NK-92 treated with Interleukin-12 subunit alpha and Interleukin-12 subunit beta, amount 100 ng/mL, for 24 hours (cell line): ENCODE results near the gene SIN3A.

Experiments used
- DNase-seq: peaks from one replicate; lab custom pipeline; 2025; lab: John Stamatoyannopoulos, UW

Gene SIN3A

DNA sequence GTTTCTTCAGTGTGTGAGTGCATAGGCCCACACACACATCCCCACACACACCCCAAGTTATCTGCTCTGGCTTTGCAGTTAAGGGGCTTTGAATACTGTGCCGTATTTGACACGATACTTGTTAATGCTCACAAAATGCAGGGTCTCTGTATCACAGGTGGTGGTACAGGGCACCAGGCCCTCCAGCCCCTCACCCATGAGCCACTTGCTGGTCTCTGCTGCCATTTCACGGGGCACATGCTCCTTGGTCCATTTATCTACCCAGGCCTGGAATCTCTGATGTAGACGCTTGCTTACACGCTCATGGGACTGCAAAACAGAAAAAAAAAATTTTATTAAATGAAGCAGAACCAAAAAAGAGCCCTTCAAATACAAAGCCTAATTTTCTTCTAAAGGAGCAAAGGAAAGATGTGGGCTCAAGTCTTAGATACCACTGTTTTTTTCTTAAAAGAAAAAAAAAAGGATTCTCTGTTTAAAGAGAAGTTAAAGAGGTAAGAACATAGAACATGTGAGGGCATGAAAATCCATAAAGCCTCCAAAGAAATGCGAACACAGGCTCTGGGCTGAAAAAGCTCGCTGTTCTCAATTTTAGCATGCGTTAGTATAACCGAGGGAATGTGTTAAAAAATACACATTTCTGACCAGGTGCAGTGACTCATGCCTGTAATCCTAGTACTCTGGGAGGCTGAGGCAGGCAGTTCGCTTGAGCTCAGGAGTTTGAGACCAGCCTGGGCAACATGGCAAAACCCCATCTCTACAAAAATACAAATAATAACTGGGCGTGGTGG is 79.4 kb downstream of the SIN3A start:
- no peak for DNase-seq

DNA sequence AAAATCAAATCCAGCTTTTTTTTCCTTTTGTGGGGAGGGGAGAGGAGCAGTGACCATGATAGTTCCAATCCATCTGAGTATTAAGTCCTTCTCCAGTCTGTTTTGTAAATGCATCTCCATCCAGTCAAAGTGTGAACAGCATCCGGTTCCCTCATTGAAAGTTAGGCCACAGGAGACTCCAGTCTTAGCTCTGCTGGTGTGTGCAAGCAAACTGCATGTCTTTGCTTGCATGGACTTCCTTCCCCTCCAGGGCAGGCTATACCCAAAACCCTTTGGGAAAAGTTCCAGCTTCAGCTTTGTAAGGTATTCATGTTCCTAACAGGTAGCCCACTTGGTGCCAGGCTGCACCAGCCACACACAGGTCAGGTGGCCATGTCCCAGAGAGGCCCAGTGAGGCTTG is 80.0 kb downstream of the SIN3A start:
- no peak for DNase-seq

DNA sequence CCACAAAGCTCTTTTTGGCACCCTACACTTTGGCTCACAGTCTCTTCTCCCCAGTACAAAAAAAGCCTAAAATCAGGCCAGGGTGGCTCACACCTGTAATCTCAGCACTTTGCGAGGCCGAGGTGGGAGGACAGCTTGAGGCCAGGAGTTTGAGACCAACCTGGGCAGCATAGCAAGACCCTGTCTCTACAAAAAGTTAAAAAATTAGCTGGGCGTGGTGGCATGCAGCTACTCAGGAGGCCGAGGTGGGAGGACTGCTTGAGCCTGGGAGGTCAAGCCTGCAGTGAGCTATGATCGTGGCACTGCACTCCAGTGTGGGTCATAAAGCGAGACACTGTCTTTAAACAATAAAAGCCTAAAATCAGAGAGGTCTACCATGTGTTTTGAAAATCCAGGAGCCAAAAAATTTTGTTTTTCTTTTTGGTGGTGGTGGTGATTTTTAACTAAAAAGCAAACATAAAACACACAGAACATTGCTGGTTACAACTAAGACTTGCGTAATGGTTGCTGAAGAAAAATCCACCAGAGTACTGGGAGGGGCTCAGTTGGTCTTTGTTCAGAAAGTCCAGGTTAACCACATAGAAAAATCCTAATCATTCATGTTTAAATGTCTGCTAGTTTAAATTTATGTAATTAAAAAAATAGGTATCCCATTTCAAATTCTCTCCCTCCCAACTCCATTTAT is 81.5 kb downstream of the SIN3A start:
- no peak for DNase-seq

DNA sequence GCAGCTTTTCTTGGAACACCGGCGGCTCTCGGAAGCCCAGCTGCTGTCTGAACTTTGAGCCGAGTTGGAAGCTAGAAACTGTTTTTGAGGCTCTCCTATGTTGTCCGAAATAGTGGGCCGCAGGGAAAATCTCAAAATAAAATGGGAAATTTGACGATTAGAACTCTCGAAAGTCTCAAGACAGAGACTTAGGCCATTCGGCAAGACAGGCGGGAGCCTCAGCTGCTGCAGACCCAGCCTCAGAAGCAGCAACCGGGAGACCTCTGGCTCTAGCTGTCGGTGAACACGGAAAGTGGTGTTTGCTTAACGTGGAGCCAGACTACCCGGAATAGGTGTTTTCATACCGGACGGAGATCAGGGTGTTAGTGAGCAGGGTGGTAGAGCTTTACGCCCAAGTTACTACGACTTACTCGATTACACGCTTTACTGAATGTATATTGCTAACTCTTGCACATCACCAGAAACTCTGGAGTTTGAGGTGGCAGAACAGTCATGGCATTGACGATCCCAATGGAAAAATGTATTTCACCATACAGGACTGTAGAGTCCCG is 82.7 kb downstream of the SIN3A start:
- DNase-seq = no peak

DNA sequence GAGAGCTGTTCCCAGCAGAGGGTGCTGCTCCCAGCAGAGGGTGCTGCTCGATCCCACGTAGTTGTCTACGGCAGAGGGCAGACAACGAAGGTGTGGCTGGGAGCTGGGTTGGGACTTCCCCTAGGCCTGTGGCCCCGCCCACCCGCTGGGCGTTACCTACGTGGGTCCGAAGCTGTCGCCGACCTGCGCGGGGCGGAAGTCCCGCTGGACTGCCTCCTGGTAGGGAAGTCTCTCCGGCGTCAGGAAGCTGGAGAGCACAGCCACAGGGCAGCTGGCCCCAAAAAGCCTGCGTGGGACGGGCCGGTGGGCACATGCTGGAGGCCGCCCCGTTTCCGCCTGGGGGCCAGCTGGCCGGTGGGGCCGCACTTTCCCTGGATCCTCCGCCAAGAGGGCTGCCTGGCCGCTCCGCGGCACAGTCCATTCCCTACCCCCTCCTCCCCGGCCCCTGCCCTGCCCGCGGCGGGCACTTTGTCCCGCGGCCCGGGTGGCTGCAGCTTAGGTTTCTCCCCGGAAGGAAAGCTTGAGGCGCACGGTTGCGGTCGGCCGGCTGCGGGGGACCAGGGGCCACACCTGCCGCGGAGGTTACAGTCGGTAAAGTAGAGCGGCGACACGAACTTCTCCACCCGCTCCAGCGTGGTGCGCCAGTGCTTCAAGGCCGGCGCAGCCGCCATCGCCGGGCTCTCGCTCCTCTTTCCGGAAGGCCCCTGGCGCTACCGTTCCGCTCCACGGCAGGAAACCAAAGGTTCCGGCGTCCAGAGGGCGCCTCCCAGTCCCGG is 83.4 kb downstream of the SIN3A start, which contains the start of gene MAN2C1:
MAN2C1 (minus strand) TSS at position 695 of the 776 bp plus-strand sequence; CDS start at position 671, 24 bp downstream.
- DNase-seq = peak; percentile 97

DNA sequence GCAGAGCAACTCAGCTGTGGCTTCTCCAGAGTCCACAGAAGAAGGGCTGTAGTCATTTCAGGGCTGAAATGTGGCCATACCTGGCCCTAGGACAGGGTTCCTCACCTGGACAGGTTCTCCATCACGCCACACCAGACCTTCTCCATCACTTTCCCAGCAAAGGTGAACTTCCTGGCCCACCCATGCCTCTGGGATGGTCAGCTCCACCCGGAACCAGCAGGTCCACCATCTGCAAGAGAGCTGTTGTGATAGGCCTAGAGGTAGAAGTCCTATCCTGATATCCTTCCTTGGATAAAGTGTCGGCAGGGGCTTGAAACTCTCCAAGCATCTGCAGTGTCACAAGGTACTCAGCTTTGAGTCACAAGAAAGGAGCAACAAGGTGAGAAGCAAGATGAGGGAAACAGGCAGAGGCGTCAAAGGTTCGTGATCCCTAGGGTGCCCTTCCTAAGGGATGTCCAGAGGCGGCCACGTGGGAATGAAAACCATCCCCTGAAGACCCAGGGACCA is 84.0 kb downstream of the SIN3A start:
- no peak for DNase-seq

DNA sequence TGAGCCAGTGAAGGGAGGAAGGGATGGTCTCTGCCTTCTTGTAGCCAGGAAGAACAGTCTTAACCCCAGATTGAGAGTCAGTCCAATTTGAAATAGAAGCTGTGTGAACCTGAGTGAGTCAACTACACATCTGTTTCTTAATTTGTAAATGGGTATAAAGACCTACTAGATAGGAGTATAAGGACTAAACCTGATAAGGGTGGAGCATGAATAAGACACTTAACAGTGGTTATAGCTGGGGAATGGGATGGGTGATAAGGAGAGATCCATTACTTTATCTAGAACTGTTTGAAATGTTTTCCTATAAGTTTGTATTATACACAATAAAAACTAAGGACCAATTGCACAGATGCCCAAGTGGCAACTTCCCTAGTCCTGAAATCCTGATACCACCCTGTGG is 84.5 kb downstream of the SIN3A start:
- no peak for DNase-seq

DNA sequence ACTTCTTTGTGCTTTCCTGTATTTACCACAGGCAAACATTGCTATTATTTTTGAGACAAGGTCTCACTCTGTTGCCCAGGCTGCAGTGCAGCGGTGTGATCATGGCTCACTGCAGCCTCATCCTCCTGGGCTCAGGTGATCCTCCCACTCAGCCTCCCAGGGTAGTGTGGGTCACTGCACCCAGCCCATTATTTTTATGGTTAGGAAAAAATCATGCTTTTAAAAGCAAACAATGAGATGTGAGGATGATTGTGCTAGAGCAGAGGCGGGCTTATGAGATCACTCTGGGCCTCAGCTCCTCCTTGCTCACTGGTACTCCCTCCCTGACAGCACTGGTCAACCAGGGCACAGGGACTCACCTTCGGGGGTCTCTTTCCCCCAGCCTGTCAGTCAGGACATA is 85.3 kb downstream of the SIN3A start:
- no peak for DNase-seq

DNA sequence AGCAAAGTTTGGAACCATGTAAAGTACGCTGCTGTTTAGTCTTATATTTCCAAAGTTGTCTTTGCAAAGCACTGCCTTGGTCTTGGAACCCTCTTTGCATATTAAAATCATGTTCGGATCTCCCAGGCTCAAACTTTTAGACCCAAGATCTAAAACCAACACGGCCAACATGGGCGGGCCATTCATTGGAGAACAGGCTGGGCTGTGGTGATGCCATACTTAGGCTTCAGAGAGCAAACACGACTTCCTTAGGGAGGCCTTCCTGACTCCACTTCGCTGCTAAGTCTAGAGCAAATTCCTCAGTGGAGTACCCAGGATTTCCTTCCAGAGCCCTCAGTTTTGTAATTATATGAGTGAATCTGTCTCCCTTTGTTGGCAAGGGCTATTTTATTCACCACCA is 86.6 kb downstream of the SIN3A start:
- no peak for DNase-seq

DNA sequence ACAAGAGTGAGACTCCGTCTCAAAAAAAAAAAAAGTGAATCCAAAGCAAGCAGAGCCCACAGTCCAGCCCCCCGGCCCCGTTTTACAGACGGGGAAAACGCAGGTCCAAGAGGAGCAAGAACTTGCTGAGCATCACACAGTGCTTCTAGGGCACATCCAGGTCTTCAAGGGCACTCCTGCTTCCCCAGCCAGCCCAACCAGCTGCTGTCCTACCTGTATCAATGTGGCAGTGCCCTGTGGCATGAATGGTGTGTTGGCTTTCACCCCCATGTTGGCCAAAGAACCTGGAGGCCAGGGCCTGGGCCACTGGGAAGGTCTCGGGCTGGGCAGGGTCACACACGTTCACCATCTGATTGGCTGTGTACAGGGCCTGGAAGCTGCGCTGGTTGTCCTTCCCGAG is 87.7 kb downstream of the SIN3A start:
- no peak for DNase-seq

DNA sequence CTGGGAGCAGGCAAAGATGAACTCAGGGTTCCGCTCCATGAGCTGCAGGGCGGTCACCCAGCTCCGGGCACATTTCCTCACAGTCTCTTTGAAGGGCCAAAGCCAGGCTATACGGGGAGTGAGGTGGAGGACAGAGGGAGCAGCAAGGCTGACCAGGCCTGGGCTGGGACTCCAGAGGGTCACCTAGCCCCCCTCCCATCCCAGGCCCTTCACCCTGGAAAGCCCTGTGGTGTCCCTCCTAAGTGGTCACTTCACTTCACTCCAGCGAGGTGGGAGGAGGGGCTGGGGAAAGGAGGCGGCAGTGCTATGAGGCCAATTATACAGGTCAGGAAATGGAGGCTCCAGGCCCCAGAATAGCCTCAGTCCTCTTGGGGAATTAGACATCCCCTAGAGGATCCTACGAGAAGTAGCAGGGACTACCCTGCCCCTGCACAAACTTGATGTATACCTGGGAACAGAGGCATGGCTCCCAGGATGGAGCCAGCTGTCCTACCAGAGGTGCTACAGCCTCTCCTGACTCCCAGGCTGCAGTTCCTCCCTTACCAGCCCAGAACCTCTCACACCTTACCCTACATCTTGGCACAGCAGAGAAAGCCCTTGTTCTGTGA is 88.7 kb downstream of the SIN3A start:
- DNase-seq = no peak

DNA sequence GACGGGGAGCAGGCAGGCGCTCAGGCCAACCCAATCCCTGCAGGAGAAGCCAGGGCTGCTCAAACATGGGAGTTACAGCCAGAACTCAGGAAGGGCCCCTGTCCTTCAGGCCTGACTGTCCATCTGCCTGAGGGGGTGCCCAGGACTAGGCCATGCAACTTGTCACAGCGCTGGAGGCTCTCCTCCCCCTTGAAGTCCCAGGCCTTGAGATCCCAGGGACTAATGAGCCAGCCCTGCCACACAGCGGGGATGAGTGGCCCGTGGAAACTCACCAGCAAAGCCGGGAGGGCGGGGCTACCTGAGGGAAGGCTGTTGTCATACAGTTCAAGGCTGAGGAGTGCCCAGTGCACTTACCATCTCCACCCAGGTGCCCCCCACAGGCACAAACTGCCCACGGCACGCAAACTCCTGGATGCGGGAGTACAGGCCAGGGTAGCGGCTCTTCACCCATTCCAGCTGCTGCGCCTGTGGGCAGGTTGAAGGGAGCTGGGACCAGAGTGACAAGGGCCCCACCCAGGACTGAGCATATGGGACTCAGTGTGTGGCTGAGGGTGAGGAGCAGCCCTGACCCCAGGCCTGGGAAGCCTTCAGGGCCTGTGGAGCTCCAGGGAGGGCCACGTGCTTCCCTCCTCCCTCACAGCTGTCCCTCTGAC is 89.4 kb downstream of the SIN3A start:
- no peak for DNase-seq

DNA sequence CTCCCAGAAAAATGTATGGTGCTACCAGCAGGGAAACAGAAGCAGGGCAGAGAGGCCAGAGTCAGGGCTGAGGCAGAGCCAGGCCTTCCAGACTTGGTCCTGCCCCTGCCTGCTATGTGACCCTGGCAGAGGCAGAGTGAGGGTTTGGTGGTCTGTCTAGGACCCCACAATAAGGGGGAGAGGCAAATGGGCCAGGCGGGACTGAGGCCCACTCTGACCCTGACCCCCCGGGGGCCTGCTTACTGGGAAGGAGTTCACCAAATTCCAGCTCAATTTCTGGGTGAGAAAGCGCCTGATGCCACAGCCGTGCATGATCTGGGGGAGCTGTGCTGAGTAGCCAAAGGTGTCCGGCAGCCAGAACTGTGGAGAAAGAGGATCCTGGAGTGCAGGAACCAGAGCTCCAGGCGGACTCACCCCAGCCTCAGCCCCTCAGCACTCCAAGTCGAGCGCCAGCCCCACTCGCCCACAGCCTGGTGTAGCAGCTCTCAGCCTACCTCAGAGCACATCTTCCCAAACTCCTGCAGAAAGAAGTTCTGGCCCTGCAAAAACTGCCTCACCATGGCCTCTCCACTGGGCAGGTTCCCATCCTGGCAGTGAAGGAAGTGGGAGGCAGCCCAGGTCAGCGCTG is 90.0 kb downstream of the SIN3A start:
- no peak for DNase-seq

DNA sequence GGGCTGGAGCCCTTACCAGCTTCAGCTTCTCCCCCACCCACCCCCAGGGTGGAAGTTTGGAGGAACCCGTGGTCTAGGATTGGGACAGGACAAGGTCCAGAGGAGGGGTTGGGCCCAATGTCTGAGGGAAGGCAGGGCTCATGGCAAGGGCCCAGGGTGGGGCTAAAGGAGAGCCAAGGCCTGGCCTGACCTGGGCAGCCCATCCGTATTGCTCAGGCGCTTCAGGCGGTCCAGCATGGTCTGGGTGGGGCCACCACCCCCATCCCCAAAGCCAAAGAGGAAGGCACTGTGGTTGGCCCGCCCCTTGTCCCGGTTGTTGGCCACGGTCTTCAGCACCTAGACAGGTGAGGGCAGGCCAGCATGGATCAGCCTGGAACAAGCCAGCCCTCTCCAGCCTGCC is 90.6 kb downstream of the SIN3A start:
- no peak for DNase-seq

DNA sequence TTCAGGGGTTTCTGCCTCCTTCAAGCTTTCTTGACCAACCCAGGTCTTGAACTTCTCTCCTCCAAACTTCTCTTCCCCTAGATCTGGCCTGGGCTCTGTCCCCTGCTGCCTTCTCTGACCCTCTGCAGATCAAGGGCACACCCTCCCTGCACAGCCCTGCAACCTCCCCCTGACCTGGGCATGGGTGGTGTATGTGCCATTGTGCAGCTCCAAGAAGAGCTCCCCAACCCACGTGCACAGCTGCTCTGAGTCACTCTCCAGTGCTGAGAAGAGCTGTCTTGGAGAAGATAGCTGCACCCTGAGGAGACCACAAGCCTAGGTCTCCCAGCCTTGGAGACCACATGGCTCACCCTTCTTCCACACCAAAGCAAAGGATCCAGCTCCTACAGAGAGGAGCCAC is 91.1 kb downstream of the SIN3A start:
- no peak for DNase-seq

DNA sequence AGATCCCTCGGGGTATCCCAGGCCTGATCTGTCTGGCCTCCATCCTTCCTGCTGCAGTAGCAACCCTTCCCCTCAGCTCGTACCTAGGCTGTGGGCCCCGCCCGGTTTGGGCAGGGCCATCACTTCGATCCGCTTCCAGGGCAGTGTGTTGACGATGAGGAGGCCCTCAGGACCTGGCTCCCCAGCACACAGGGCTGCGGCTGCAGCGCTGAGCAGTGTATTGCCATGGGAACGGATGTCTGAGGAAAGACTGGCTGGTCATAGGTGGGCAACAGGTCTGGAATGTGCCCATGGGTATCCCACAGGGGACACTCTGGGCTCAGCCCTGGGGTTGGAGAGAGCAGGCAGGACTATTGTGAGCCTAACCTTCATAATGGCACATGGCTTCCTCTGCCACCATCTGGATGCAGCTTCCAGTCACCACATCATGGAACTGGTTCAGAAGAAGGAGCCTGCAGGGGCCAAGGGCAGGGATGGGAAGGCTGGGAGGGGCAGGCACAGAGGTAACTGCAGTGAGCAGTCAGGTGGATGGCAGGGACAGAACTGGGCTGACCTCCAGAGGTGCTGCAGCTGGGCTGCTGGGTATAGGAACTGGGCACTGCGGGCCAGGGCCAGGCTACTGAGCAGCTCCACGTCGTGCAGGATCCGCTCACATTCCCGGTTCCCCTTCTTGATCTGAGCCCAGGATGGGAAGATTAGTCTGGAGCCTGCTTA is 91.8 kb downstream of the SIN3A start:
- DNase-seq = no peak

DNA sequence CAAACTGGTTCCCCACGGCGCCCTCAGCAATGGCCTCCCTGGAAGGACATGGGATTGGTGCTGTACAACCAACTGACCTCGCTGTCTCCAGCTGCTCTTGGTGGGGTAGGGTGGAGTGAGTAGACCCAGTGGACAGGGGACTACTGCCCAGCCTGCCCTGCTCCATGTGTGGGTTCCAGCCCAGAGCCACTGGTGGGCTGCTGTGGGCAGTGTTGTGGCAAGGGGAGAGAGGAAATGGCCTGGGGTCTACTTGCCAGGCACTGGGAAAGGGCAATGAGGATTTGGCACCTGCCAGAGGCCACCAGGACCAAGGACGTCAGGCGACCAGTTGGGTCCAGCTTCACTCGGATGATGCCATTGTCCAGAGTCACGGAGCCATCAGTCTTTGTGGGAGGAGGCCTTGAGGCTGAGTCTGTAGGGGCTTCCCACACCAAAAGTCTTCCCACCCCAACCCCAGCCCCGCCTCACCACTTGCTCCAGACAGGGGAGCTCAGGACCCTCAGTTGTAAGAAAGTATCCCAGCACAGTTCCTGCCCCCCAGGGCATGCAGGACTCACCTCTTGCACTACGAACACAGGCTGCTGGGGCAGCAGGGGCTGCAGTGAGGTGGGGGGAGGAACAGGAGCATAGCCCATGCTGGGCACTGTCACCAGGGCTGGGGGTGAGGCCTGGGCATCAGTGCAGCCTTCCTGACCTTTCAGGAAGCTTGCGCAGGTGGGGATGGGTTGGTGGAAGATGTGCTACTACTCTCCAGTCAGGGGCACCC is 92.5 kb downstream of the SIN3A start:
- DNase-seq = no peak

DNA sequence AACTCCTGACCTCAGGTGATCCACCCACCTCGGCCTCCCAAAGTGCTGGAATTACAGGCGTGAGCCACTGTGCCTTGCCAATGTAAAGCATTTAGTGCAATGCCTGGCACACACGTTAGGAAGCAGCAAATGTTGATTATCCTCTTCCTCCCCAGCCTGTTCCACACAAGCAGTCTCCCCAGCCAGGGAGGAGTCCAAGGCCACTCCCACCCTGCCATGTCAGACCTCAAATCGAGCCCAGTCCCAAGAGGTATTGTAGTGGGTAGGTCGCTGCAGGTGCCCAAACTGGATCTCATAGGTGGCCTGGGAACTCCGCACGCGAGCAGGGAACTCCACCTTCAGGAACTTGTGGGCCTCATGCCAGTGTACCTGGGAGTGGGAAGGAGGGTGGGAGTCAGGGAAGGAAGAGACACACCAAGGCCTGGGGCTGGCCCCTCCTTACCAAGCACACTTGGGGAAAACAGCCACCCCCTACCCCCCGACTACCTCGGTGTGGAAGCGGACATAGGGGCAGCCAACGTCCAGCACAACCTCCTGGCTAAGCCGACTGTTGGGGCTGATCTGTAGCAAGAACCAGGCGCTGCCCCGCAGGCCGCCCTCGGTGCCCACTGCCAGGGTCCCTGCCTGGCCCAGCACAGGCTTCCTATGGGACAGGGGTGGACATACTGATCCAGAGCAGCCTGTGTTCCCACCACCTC is 93.4 kb downstream of the SIN3A start:
- DNase-seq = no peak

DNA sequence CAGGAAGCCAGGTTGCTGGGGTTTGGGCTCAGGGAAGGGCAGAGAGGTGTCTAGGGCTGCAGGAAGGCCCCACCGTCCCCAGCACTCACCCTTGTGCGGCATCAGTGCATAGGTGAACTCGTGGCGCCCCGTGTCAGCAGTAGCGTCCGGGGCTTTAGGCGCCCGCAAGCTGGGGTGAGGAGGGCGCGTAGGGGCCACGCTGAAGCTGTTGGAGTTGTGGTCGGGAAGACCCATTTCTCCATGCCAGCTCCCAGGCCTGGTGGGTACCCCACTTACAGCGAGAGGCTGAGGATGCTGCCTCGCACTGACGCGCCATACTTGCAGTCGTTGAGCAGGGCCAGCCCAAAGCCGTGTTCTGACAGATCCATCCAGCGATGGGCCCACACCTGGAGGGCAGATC is 95.0 kb downstream of the SIN3A start:
- no peak for DNase-seq
